Esophagus muscularis mucosa (tissue), 4 donors: ENCODE measurements around the gene PRM2. TPM values are rescaled to one million over a fixed set of nuclear protein-coding genes. Genes with fewer than 3 reads are reported as not detected.

Experiments used
- DNase-seq: peaks from one replicate; pipeline ENCODE4 v3.0.0-alpha.2; 2017; ENCODE audit errors: extremely low spot score
- H3K27ac ChIP-seq, 4 donors: fragments of 200-600 bp; sonication (generic); replicated peaks in 1 of 4; 1 replicate in 3 of 4; 2 replicates in 1 of 4; pipeline ENCODE4 v1.5.1; 2016 to 2019; ENCODE audit warnings: mild to moderate bottlenecking in 1 of 4
- H3K27me3 ChIP-seq, 4 donors: fragments of 200-600 bp; sonication (generic); one replicate each; pipeline versions ENCODE4 v1.5.1 to v1.6.0; 2016 to 2019
- H3K36me3 ChIP-seq, 4 donors: fragments of 200-600 bp; sonication (generic); one replicate each; pipeline ENCODE4 v1.5.1; 2016 to 2019
- H3K4me1 ChIP-seq, 4 donors: fragments of 200-600 bp; sonication (generic); one replicate each; pipeline ENCODE4 v1.5.1; 2016 to 2019
- H3K4me3 ChIP-seq, 4 donors: fragments of 200-600 bp; sonication (generic); 1 replicate in 2 of 4; 2 replicates in 2 of 4; pipeline ENCODE4 v1.5.1; 2016 to 2019; ENCODE audit warnings: mild to moderate bottlenecking in 4 of 4, moderate library complexity in 1 of 4
- H3K9me3 ChIP-seq, 4 donors: fragments of 200-600 bp; sonication (generic); 1 replicate in 3 of 4; 2 replicates in 1 of 4; pipeline ENCODE4 v1.5.1; 2016 to 2019
- CTCF ChIP-seq, 3 experiments: fragments of 200-600 bp in 2 of 3; fragments of 450-650 bp in 1 of 3; sonication (generic) in 2 of 3; IDR thresholded peaks; one replicate each; pipeline ENCODE4 v1.5.1; 2017 to 2019; ENCODE audit warnings: antibody characterized with exemption in 3 of 3, mild to moderate bottlenecking in 2 of 3, moderate library complexity in 1 of 3
- EP300 ChIP-seq: sonication (generic); formaldehyde crosslinking; IDR thresholded peaks from one replicate; pipeline ENCODE4 v1.6.1; 2017; ENCODE audit warnings: antibody characterized with exemption
- POLR2A ChIP-seq: fragments of 450-650 bp; IDR thresholded peaks from one replicate; pipeline ENCODE4 v1.6.1; 2017; ENCODE audit warnings: antibody characterized with exemption, moderate library complexity, mild to moderate bottlenecking, low read depth
- POLR2AphosphoS5 ChIP-seq, 2 donors: sonication (generic); formaldehyde crosslinking; IDR thresholded peaks; one replicate each; pipeline ENCODE4 v1.6.1; 2017; ENCODE audit warnings: antibody characterized with exemption in 2 of 2
- WGBS: methylation state at CpG from one replicate; pipeline ENCODE4 v1.1.5; 2018; 5-methylcytosine and 5-hydroxymethylcytosine counted together
- intact Hi-C: fragments of 100-400 bp; cut with DNase I; formaldehyde crosslinking; loops from one replicate; pipeline ENCODE4 v1.15.1; 2023
- total RNA-seq, 4 donors: library from RNA; depleted of rRNA; stranded (reverse); fragments of >200 nt; gene quantifications; one replicate each; pipeline versions ENCODE4 v1.1.0 to v1.2.1, GENCODE V29; 2016

Gene PRM2
- total RNA-seq, 4 donors from 2014 or later: not detected

- TF ChIP-seq POLR2A: no peak
- TF ChIP-seq POLR2AphosphoS5 (IDR thresholded peaks at IDR 0.05): no peak
- TF ChIP-seq EP300: no peak
- no peak for TF ChIP-seq CTCF (IDR thresholded peaks at IDR 0.05)
- Histone ChIP-seq H3K9me3 (no peaks in the 10 kb centered on the region), H3K4me3 (no peak overlapping the region), H3K27ac (no peak overlapping the region), H3K36me3 (no peaks in the 10 kb centered on the region), H3K4me1 (peaks cover 13 to 21% (median 20%) of the 10 kb centered on the region in 4 donors), H3K27me3 (no peaks in the 10 kb centered on the region)
- intact Hi-C loops: loop anchor here (10.0 kb wide), 1 partner anchor 175 kb away; no protein-coding TSS in a partner anchor
- DNase-seq: no peak
- WGBS: 70% methylated on average over 14 of the region's 16 CpGs
These were observed 26.0 kb downstream of the PRM2 start for GRCh38 chr16:11250091-11250785.

- intact Hi-C loops: loop anchor here (10.0 kb wide), 1 partner anchor 175 kb away; no protein-coding TSS in a partner anchor
- H3K9me3 ChIP-seq: no peaks in the 10 kb centered on the region
- 87% methylated on average over 50 of the region's 63 CpGs for WGBS
- H3K27me3 ChIP-seq: no peaks in the 10 kb centered on the region
- no peak overlapping the region for H3K27ac ChIP-seq
- H3K36me3 ChIP-seq: no peaks in the 10 kb centered on the region
- DNase-seq: no peak
- H3K4me1 ChIP-seq: peaks cover 5 to 13% (median 12%) of the 10 kb centered on the region in 4 donors
- H3K4me3 ChIP-seq: no peak overlapping the region
- no peak for TF ChIP-seq CTCF (IDR thresholded peaks at IDR 0.05)
- TF ChIP-seq POLR2AphosphoS5 (IDR thresholded peaks at IDR 0.05): no peak
- TF ChIP-seq POLR2A: no peak
- TF ChIP-seq EP300: no peak
These were observed 26.8 kb downstream of the PRM2 start for GRCh38 chr16:11249233-11250061.

GRCh38 chr16:11248133-11248532 lies 28.1 kb downstream of the PRM2 start:
- TF ChIP-seq POLR2AphosphoS5 (IDR thresholded peaks at IDR 0.05) (no peak), EP300 (no peak), POLR2A (no peak)
- no peak for DNase-seq
- 95% methylated on average over 7 of the region's 8 CpGs for WGBS
- H3K27me3 ChIP-seq: no peaks in the 10 kb centered on the region
- intact Hi-C loops: no loop called here
- H3K36me3 ChIP-seq: no peaks in the 10 kb centered on the region
- H3K9me3 ChIP-seq: no peaks in the 10 kb centered on the region
- H3K4me3 ChIP-seq: no peak overlapping the region
- no peak overlapping the region for H3K27ac ChIP-seq
- H3K4me1 ChIP-seq: peaks cover 0 to 4% (median under 1%) of the 10 kb centered on the region in 4 donors

GRCh38 chr16:11245988-11246387 lies 30.3 kb downstream of the PRM2 start:
- intact Hi-C loops: no loop called here
- TF ChIP-seq POLR2A: no peak
- TF ChIP-seq CTCF (IDR thresholded peaks at IDR 0.05): no peak
- TF ChIP-seq POLR2AphosphoS5 (IDR thresholded peaks at IDR 0.05): no peak
- no peak for TF ChIP-seq EP300
- H3K4me1 ChIP-seq: no peaks in the 10 kb centered on the region

GRCh38 chr16:11245222-11245737 lies 31.0 kb downstream of the PRM2 start:
- no peak overlapping the region for H3K4me3 ChIP-seq
- no peak for TF ChIP-seq POLR2A
- no peak for TF ChIP-seq POLR2AphosphoS5 (IDR thresholded peaks at IDR 0.05)
- no peak for TF ChIP-seq CTCF (IDR thresholded peaks at IDR 0.05)
- TF ChIP-seq EP300: no peak
- H3K27ac ChIP-seq: no peak overlapping the region
- H3K4me1 ChIP-seq: no peaks in the 10 kb centered on the region
- no peaks in the 10 kb centered on the region for H3K27me3 ChIP-seq
- intact Hi-C loops: no loop called here
- DNase-seq: no peak
- WGBS: 87% methylated on average over 5 of the region's 5 CpGs
- H3K9me3 ChIP-seq: no peaks in the 10 kb centered on the region
- H3K36me3 ChIP-seq: no peaks in the 10 kb centered on the region

More at GRCh38 chr16:11245988-11246387, 30.3 kb downstream of the PRM2 start:
- H3K9me3 ChIP-seq: no peaks in the 10 kb centered on the region
- no peak for DNase-seq
- no peaks in the 10 kb centered on the region for H3K27me3 ChIP-seq
- no peak overlapping the region for H3K4me3 ChIP-seq
- no peaks in the 10 kb centered on the region for H3K36me3 ChIP-seq
- no peak overlapping the region for H3K27ac ChIP-seq
